ENCODE data around the gene CDC6. TPM values are rescaled to one million over a fixed set of nuclear protein-coding genes. Genes with fewer than 3 reads are reported as not detected.

The CDC6 gene
- total and polyA plus RNA-seq, 12 donors, result 0.49 to 3.0 (median 0.86) TPM

DNA sequence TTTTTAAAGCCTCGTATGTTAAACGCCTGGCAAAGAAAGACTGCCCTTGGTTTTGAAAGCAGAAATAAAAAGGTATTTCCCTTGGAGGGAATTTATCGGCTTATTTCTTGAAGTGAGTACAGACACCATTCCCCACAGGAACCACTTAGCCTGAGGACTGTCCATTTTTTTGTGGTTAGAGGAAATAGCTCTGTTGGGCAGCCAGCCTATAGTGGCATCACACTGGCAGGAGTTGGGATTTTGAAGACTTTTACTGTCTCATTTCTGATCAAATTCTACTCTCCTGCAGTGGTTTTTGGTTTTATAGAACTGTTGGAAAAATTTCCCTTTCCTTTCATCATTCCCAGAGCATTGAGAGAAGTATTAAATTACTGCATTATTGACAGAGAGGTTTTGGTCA lies 34.1 kb upstream of the CDC6 start:
- intact Hi-C loops (cut with DNase I), result no loop called here
- TF ChIP-seq CTCF (IDR thresholded peaks at IDR 0.05), result no peak
- H3K4me1 ChIP-seq, result peaks cover 0 to 23% (median 15%) of the 10 kb centered on the region in 9 donors
- H3K9me3 ChIP-seq, result no peaks in the 10 kb centered on the region
- H3K27me3 ChIP-seq, result no peaks in the 10 kb centered on the region
- H3K4me3 ChIP-seq, result no peak overlapping the region
- H3K36me3 ChIP-seq, result peaks cover 0 to 30% (median 23%) of the 10 kb centered on the region in 9 donors
- DNase-seq (no peak), ATAC-seq (no peak)
- 90 to 92% methylated on average over 3 of the region's 3 CpGs for WGBS, 2 donors
- H3K27ac ChIP-seq, result no peak overlapping the region

GRCh38 chr17:40259505-40259904 lies 28.2 kb upstream of the CDC6 start:
- TF ChIP-seq CTCF (IDR thresholded peaks at IDR 0.05), result no peak
- H3K4me1 ChIP-seq, result peaks cover 0 to 9% (median 0%) of the 10 kb centered on the region in 9 donors

DNA sequence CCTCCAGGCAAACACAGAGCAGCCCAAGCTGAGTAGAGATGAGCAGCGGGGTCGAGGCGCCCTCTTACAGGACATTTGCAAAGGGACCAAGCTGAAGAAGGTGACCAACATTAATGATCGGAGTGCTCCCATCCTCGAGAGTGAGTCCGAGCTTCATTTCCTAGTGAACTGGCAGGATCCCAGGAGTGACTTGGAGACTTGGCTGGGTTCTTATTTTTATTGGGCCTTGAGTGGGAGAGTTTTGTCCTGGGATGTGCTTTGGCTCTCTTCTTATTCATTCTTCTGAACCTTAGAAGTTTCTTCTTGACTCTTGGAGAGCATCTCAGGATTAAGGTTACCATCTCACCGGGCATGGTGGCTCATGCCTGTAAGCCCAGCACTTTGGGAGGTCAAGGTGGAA lies 27.2 kb upstream of the CDC6 start:
- no peaks in the 10 kb centered on the region for H3K9me3 ChIP-seq
- intact Hi-C loops (cut with DNase I), result loop anchor here in 1 of 10 donors (10.0 kb wide), 1 partner anchor 256 kb away; no protein-coding TSS in a partner anchor
- no peak overlapping the region for H3K27ac ChIP-seq
- WGBS, 2 donors, result 76 to 78% methylated on average over 7 of the region's 7 CpGs
- ATAC-seq (peak in 1 of 8 donors; percentile 48), DNase-seq (peak in 1 of 2 donors; percentile 16)
- no peaks in the 10 kb centered on the region for H3K27me3 ChIP-seq
- H3K4me1 ChIP-seq, result peaks cover 0 to 9% (median 0%) of the 10 kb centered on the region in 9 donors
- TF ChIP-seq CTCF (IDR thresholded peaks at IDR 0.05), result no peak
- no peak overlapping the region for H3K4me3 ChIP-seq
- H3K36me3 ChIP-seq, result peaks cover 0 to 97% (median 68%) of the 10 kb centered on the region in 9 donors

More at GRCh38 chr17:40259505-40259904, 28.2 kb upstream of the CDC6 start:
- WGBS, 2 donors, result 93 to 95% methylated on average over 2 of the region's 2 CpGs
- Histone ChIP-seq H3K27ac (no peak overlapping the region), H3K9me3 (no peaks in the 10 kb centered on the region), H3K27me3 (no peaks in the 10 kb centered on the region), H3K4me3 (no peak overlapping the region), H3K36me3 (peaks cover 0 to 87% (median 58%) of the 10 kb centered on the region in 9 donors)
- no peak for DNase-seq
- intact Hi-C loops (cut with DNase I), result no loop called here
- no peak for ATAC-seq

DNA sequence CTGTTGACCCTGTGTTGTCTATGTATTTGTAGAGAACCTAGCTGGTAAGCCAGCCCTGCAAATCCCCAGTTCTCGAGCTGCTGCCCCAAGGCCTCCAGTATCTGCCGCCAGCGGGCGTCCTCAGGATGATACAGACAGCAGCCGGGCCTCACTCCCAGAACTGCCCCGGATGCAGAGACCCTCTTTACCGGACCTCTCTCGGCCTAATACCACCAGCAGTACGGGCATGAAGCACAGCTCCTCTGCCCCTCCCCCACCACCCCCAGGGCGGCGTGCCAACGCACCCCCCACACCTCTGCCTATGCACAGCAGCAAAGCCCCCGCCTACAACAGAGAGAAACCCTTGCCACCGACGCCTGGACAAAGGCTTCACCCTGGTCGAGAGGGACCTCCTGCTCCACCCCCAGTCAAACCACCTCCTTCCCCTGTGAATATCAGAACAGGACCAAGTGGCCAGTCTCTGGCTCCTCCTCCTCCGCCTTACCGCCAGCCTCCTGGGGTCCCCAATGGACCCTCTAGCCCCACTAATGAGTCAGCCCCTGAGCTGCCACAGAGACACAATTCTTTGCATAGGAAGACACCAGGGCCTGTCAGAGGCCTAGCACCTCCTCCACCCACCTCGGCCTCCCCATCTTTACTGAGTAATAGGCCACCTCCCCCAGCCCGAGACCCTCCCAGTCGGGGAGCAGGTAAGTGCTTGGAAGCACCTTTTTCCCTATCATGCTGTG lies 23.1 kb upstream of the CDC6 start:
- WGBS, 2 donors, result 81 to 84% methylated on average over 21 of the region's 21 CpGs
- peaks cover 0 to 100% (median 62%) of the 10 kb centered on the region in 9 donors for H3K36me3 ChIP-seq

More for the DNA sequence above, 23.1 kb upstream of the CDC6 start:
- no peak for TF ChIP-seq CTCF (IDR thresholded peaks at IDR 0.05)
- peak in 1 of 8 donors; percentile 13 for ATAC-seq
- no peak overlapping the region for H3K27ac ChIP-seq
- intact Hi-C loops (cut with DNase I), result loop anchor here in 1 of 10 donors (10.0 kb wide), 1 partner anchor 260 kb away; no protein-coding TSS in a partner anchor
- H3K27me3 ChIP-seq, result no peaks in the 10 kb centered on the region
- H3K4me3 ChIP-seq, result no peak overlapping the region
- H3K4me1 ChIP-seq, result peaks cover 0 to 9% (median 0%) of the 10 kb centered on the region in 9 donors
- no peak for DNase-seq
- H3K9me3 ChIP-seq, result no peaks in the 10 kb centered on the region
